ENCODE measurements around the gene HDLBP.
"Not testable (repeated sequence)": the region's sequence is repeated elsewhere in the genome, so short reads cannot be mapped to it uniquely, and the experiment has no call there.

HDLBP gene

DNA sequence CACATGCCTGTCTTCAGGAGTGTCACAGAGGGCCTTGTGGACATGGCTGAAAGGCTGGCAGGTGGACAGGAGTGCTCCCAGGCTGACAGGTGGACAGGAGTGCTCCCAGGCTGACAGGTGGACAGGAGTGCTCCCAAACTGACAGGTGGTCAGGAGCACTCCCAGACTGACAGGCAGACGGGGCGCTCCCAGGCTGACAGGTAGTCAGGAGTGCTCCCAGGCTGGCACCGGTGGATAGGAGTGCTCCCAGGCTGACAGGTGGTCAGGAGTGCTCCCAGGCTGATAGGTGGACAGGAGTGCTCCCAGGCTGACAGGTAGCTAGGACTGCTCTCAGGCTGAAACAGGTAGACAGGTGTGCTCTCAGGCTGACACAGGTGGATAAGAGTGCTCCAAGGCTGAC, 110.4 kb downstream of the HDLBP start:
- DNase-seq, result no peak

DNA sequence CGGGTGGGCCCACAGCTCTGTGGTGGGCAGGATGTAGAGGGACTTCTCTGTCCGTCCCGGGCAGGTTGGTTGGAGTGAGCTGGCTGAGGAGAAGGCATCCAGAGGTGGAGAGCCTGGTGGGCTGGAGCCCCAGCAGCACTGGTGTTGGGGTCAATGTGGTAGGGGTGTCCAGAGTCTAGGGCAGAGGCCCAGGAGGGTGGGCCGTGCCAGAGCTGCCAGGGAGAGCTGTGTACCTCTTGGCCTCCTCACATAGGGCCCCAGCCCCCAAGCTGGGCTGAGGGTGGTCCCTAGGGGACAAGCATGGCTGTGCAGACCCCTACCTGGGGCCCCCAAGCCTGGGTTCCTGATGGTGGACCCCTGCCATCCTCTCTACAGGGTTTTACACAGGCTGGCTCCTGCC, 111.0 kb downstream of the HDLBP start:
- DNase-seq, result no peak

DNA sequence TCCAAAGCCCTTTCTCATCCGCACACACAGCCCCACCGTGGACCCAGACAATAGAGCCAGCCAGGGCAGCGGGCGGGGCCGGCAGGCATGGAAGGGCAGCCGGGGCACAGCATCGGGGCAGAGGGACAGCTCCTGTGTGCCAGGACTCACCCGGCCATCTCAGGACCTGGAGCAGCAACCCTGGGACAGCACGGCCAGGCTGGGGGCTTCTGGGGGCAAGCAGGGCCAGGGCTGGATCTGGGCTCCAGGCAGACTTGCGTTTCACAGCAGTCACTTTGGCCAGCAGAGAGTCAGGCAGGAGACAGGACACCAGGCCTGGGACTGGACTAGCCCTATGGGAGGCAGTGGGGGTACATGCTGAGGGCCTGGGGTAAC, 111.5 kb downstream of the HDLBP start:
- DNase-seq, result no peak

- no peak for DNase-seq
Observed at GRCh38 chr2:241203218-241204009, 112.1 kb downstream of the HDLBP start.

- DNase-seq, result no peak
Observed at GRCh38 chr2:241202681-241203080, 112.8 kb downstream of the HDLBP start.

- DNase-seq, result no peak
Observed at GRCh38 chr2:241202268-241202585, 113.2 kb downstream of the HDLBP start.

GRCh38 chr2:241201445-241202267, 113.8 kb downstream of the HDLBP start:
- no peak for DNase-seq

- no peak for DNase-seq
Observed at GRCh38 chr2:241200822-241201395, 114.6 kb downstream of the HDLBP start.

DNA sequence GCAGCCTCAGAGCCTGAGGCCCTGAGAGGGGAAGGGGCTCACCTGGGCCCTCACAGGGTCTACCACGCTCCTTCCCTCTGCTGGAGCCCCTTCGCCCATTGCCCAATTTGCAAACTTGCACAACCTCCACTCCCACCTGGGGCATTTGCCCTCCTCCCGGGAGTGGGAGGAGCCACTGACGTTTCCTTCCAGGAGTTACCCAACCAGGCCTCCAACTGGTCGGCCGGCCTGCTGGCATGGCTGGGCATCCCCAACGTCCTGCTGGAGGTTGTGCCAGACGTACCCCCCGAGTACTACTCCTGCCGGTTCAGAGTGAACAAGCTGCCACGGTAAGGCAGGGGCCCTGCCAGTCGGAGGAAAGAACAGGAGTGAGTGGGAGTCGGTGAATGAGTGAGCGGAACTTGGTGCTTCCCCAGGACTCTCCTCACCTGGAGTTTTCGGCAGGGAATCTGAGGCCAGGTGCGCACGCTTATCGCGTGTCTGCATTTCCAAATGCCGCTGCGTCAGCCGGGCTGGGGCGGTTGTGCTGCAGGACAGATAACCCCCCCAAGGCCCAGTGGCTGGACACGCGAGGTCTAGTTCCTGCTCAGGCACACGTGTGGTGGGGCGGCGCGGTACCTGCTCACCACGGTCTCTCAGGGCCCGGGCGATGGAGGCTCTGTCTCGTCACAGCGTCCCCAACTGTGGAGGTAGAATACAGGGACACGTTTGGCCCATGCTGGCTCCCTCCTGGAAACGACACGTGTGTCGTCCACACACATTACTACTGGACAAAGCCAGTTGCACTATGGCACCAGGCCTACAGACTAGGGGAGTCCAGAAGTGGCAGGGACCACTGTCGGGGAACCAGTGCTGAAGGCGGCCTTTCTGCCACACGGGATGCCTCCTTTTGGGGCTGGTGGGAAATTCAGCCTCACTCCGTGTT, 115.3 kb downstream of the HDLBP start:
- no peak for DNase-seq

DNA sequence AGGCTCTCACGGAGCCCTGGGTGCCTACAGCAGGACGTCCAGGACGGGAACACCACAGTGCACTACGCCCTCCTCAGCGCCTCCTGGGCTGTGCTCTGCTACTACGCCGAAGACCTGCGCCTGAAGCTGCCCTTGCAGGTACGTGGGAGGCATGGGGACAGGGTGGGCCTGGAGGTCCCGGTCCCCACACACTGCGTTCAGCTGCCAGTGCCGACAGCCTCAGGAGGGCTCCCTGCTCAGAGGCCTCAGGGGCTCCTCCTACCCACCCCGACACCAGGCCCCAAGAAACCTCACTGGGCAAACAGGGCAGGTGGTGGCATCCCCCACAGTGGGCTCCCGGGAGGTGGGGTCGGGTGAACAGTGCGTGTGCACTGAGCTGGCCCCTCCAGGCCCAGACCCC, 116.2 kb downstream of the HDLBP start:
- DNase-seq, result no peak

- DNase-seq, result no peak
Observed at GRCh38 chr2:241198381-241199279, 116.8 kb downstream of the HDLBP start.

DNA sequence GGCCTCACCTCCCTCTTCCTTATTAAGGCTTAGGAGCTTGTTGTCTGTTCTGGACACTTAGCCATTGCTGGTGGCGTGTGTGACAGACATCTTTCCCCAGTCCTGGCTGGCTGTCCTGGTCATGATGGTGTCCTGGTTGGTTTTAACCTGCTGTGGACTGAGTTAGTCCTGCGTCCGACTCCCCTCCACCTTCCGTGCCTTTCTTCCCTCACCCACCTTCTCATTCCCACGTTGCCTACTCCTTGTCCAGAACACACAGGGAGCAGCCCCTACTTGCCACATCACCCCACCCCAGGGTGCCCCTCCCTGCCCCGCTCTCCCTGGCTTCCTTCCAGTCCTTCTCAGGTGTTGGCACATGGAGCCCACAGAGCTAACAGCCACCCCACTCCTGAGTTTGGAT, 117.5 kb downstream of the HDLBP start:
- peak; percentile 13 for DNase-seq

DNA sequence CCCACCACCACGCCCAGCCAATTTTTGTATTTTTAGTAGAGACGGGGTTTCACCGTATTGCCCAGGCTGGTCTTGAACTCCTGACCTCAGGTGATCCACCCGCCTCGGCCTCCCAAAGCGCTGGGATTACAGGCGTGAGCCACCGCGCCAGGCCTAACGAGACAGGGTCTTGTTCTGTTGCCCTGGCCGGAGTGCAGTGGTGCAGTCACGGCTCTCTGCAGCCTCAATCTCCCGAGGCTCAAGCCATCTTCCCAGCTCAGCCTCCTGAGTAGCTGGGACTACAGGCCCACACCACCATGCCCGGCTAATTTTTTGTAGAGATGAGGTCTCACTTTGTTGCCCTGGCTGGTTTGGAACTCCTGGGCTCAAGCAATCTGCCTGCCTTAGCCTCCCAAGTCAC, 118.2 kb downstream of the HDLBP start:
- DNase-seq, result not testable (repeated sequence)

- no peak for DNase-seq
Observed at GRCh38 chr2:241195506-241196130, 119.9 kb downstream of the HDLBP start.

DNA sequence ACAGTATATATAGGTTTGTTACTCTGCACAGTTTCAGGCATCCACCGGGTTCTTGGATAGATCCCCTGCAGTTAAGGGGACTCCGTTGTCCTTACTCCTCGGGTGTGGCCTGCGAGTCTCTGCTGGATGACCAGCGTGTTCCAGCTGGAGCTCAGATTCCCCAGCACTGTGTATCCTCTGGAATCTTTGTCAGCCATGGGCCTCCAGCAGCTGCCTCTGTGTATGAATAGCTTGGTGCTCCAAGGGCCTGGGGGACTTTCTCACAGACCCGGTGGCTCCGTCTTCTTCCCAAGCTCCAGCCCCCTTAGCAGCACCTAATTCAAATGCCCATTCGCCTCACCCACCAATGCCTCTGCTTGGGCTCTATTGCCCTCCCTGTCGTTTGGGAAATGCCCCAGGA, 120.7 kb downstream of the HDLBP start:
- no peak for DNase-seq

DNA sequence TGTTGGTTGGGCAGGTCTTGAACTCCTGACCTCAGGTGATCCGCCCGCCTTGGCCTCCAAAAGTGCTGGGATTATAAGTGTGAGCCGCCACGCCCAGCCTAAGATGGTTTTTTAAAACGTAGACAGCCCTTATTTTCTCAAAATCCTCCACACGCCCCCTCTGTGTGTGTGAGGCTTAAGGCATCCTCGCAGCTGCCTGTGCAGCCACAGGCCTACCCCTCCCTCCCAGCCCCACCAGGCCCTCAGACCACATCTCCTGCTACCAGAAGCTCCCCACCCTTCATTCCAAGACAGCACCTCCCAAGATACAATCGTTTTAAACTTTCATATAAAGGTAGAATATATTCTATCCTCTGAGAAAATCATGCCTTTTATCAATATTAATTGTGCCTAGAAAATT, 122.2 kb downstream of the HDLBP start:
- no peak for DNase-seq

GRCh38 chr2:241191081-241191480, 124.4 kb downstream of the HDLBP start:
- DNase-seq, result no peak

- peak; percentile 55 for DNase-seq
Observed at GRCh38 chr2:241190291-241190981, 125.0 kb downstream of the HDLBP start.

- no peak for DNase-seq
Observed at GRCh38 chr2:241189856-241190201, 125.6 kb downstream of the HDLBP start.

DNA sequence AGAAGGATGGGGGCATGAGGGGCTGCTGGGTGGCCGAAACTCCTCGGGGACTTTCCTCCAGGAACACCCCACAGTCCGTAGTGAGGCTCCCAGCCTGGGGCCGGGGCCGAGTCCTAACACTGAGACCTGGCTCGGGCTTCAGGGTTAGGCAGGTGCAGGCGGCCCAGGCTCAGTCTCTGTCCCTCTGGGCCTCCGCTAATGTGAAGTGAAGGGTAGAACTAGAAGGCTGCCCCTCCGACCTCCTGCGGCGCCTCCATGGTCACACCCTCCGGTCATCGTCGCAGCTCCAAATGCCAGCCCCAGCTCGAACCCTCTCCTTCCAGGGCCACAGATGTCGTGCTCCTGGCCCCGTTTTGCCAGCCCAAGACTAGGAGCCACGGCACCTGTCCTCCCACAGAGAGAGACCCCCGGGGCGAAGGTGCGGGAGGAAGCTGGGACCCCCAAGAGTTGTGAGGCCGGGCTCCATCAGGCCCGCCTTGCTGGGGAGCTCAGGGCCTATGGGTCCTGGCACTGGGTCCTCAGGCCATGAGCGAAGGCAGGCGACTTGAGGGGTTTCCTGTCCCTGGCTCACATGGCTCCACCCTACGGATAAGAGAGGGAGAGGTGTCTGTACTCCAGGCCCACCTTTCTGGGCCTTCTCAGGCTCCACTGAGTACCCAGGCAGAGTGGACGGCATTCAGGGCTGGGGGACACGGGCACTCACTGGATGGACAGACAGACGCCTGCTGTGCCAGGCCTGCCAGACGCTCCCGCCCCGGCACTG, 126.2 kb downstream of the HDLBP start:
- DNase-seq, result peak; percentile 24

All from 8988T (cell line).